Effector memory CD4-positive, alpha-beta T cell (primary cell): ENCODE results near the gene NPC1L1.
"Not testable (repeated sequence)": the region's sequence is repeated elsewhere in the genome, so short reads cannot be mapped to it uniquely, and the experiment has no call there.

Experiments used
- DNase-seq, 3 donors: peaks; one replicate each; pipeline ENCODE4 v3.0.0-alpha.2; 2020
- H3K27ac ChIP-seq: 2 replicates; pipeline ENCODE4 v1.7.0; 2013; ENCODE audit warnings: mild to moderate bottlenecking, low read length, moderate library complexity; ENCODE audit not compliant: insufficient read depth, poor library complexity, severe bottlenecking
- H3K27me3 ChIP-seq: replicated peaks from 2 replicates; pipeline ENCODE4 v1.7.0; 2013; ENCODE audit warnings: mild to moderate bottlenecking, low read length; ENCODE audit not compliant: insufficient read depth, control insufficient read depth, poor library complexity, severe bottlenecking
- H3K36me3 ChIP-seq: 2 replicates; pipeline ENCODE4 v1.7.0; 2013; ENCODE audit warnings: mild to moderate bottlenecking, low read length, moderate library complexity; ENCODE audit not compliant: control insufficient read depth, insufficient read depth
- H3K4me1 ChIP-seq: 2 replicates; pipeline ENCODE4 v1.7.0; 2013; ENCODE audit warnings: low read length, mild to moderate bottlenecking; ENCODE audit not compliant: control insufficient read depth, insufficient read depth, poor library complexity, severe bottlenecking
- H3K4me3 ChIP-seq: 2 replicates; pipeline ENCODE4 v1.7.0; 2013; ENCODE audit warnings: low read length, low read depth, mild to moderate bottlenecking; ENCODE audit not compliant: insufficient read depth, poor library complexity, severe bottlenecking
- H3K9me3 ChIP-seq: 2 replicates; pipeline ENCODE4 v1.7.0; 2013; ENCODE audit warnings: mild to moderate bottlenecking, low read length, moderate library complexity; ENCODE audit not compliant: control insufficient read depth

The NPC1L1 gene

DNA sequence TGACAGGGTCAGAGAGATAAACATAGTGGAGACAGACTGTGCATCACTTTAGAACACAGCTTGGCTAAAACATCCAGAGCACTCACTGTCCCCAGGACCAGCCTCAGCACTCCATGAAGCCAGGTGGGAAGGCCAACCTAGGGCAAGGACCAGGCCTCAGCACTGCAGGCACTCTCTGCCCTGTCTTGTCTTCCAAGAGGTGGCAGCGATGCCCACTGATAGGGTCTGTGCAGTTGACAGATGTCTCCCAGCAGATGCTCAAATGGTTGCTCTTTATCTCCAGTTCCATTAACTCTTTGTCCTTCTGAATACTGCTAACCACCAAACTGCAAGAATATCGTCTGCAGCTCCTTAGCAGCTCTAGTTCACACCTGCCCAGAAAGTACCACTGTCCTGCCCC lies 23.5 kb upstream of the NPC1L1 start:
- no peaks in the 10 kb centered on the region for H3K4me1 ChIP-seq
- no peaks in the 10 kb centered on the region for H3K9me3 ChIP-seq
- no peaks in the 10 kb centered on the region for H3K27me3 ChIP-seq
- peaks cover 56% of the 10 kb centered on the region for H3K36me3 ChIP-seq
- H3K4me3 ChIP-seq: no peak overlapping the region
- H3K27ac ChIP-seq: no peak overlapping the region
- DNase-seq: no peak

- Histone ChIP-seq H3K27me3 (no peaks in the 10 kb centered on the region), H3K4me1 (no peaks in the 10 kb centered on the region), H3K27ac (no peak overlapping the region), H3K36me3 (peaks cover 42% of the 10 kb centered on the region), H3K4me3 (no peak overlapping the region), H3K9me3 (no peaks in the 10 kb centered on the region)
- DNase-seq: no peak
Observed at GRCh38 chr7:44563171-44563679, 22.1 kb upstream of the NPC1L1 start.

GRCh38 chr7:44562622-44562962 lies 21.5 kb upstream of the NPC1L1 start:
- H3K4me3 ChIP-seq, H3K4me1 ChIP-seq, H3K27ac ChIP-seq, H3K9me3 ChIP-seq, DNase-seq, H3K27me3 ChIP-seq: not testable (repeated sequence)
- H3K36me3 ChIP-seq: peaks cover 36% of the 10 kb centered on the region

DNA sequence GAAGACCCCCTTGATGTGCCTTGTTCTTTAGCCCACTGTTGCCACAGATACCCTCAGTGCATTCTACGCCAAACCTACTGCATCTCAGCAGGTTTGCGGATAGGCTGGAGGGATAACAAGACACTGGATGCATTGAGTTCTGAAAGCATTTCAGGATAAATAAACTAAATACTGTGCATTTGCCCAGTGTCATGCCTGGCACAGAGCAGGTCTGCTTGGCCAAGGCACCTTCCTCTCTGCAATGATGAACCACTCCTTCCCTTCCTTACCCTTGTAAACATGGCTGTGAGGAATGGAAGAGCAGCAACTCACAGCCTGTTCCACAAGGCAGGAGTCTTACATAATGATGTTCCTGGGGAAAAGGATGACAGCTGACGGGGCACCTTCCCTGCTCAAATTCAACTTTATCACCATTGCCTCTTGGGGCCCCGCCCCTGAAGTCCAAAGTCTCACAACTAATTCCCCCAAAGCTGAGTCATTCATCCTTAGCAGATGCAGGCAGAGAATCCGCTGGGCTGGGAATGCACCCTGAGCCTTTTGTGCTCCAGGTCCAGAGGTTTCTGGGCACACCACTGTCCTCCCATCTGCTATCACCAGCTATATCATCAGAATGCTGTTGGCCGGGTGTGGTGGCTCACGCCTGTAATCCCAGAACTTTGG lies 21.0 kb upstream of the NPC1L1 start:
- Histone ChIP-seq H3K27ac (no peak overlapping the region), H3K4me1 (no peaks in the 10 kb centered on the region), H3K27me3 (no peaks in the 10 kb centered on the region), H3K9me3 (no peaks in the 10 kb centered on the region), H3K36me3 (peaks cover 31% of the 10 kb centered on the region), H3K4me3 (no peak overlapping the region)
- DNase-seq: no peak

GRCh38 chr7:44561481-44561880 lies 20.4 kb upstream of the NPC1L1 start:
- no peaks in the 10 kb centered on the region for H3K27me3 ChIP-seq
- peaks cover 25% of the 10 kb centered on the region for H3K36me3 ChIP-seq
- H3K4me1 ChIP-seq: no peaks in the 10 kb centered on the region
- no peak overlapping the region for H3K4me3 ChIP-seq
- DNase-seq: no peak
- H3K27ac ChIP-seq: no peak overlapping the region
- H3K9me3 ChIP-seq: no peaks in the 10 kb centered on the region

DNA sequence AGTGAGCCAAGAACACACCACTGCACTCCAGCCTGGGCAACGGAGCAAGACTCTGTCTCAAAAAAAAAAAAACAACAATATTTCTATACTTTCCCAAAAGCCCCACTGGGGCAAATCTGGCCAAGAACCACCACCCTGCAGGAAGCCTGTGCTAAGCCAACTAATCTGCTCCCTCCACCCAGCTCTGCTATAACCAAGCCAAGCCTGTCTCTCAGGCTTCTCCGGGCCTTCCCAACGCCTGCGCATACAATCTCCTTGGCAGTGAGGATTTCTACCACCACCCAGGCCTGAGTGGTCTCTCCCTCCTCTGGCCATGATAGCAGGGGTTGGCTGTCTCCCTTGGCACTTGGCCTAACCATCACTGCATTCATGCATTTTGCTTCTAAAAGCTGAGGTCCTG lies 18.4 kb upstream of the NPC1L1 start:
- H3K27me3 ChIP-seq: no peaks in the 10 kb centered on the region
- H3K4me3 ChIP-seq: no peak overlapping the region
- H3K9me3 ChIP-seq: no peaks in the 10 kb centered on the region
- no peak overlapping the region for H3K27ac ChIP-seq
- no peak for DNase-seq
- H3K4me1 ChIP-seq: no peaks in the 10 kb centered on the region
- H3K36me3 ChIP-seq: peaks cover 8% of the 10 kb centered on the region

DNA sequence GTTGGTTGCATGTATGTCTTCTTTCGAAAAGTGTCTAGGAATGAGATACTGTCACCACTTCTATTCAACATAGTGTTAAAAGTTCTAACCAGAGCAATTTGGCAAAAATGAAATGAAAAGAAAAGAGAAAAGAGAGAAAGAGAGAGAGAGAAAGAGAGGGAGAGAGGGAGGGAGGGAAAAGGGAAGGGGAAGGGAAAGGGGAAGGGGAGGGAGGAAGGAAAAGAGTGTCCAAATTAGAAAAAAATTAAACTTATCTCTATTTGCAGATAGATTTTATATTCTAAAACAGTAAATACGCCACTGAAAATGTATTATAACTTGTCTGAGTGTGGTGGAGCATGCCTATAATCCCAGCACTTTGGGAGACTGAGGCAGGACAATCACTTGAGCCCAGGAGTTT lies 16.4 kb upstream of the NPC1L1 start:
- Histone ChIP-seq H3K27ac (no peak overlapping the region), H3K4me3 (no peak overlapping the region), H3K27me3 (no peaks in the 10 kb centered on the region), H3K4me1 (no peaks in the 10 kb centered on the region), H3K9me3 (no peaks in the 10 kb centered on the region), H3K36me3 (no peaks in the 10 kb centered on the region)
- no peak for DNase-seq

GRCh38 chr7:44555350-44555749 lies 14.2 kb upstream of the NPC1L1 start:
- DNase-seq: no peak
- no peaks in the 10 kb centered on the region for H3K9me3 ChIP-seq
- H3K27ac ChIP-seq: no peak overlapping the region
- H3K36me3 ChIP-seq: no peaks in the 10 kb centered on the region
- no peaks in the 10 kb centered on the region for H3K4me1 ChIP-seq
- no peaks in the 10 kb centered on the region for H3K27me3 ChIP-seq
- no peak overlapping the region for H3K4me3 ChIP-seq

DNA sequence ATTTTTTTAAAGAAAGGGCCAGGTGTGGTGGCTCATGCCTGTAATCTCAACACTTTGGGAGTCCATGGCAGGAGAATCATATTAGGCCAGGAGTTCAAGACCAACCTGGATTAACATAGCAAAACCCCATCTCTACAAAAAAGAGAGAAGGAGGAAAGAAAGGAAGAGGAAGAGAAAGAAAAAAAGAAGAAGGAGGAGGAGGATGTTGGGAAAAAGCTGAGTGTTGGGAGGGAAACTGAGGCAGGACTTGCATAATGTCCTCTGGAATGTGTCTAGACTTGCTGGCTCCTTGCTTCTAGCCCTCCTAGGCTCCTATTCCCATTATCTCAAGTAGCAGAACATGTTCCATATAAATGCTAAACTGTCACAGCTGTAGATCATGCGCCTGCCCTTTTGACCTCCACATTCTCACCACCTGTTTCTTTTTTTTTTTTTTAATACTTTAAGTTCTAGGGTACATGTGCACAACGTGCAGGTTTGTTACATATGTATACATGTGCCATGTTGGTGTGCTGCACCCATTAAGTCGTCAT lies 11.4 kb upstream of the NPC1L1 start:
- not testable (repeated sequence) for H3K27ac ChIP-seq, H3K27me3 ChIP-seq, H3K4me1 ChIP-seq, DNase-seq, H3K4me3 ChIP-seq, H3K36me3 ChIP-seq, H3K9me3 ChIP-seq

DNA sequence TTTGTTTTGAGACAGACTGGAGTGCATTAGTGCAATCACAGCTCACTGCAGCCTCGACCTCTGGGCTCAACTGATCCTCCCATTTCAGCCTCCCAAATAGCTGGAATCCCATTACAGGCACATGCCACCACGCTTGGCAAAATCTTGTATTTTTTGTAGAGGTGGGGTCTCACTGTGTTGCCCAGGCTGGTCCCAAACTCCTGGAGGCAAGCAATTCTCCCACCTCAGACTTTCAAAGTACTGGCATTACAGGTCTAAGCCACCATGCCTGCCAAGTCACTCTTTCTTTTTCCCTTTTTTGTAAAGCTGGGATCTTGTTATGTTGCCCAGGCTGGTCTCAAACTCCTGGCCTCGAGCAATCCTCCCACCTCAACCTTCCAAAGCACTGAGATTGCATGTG lies 8.3 kb upstream of the NPC1L1 start:
- Histone ChIP-seq H3K9me3 (no peaks in the 10 kb centered on the region), H3K27me3 (no peaks in the 10 kb centered on the region), H3K36me3 (no peaks in the 10 kb centered on the region), H3K4me3 (no peak overlapping the region), H3K27ac (no peak overlapping the region), H3K4me1 (no peaks in the 10 kb centered on the region)
- DNase-seq: no peak
